Parathyroid adenoma (tissue), 2 donors: Measurements from ENCODE around the gene DRGX.

Experiments
- H2AFZ ChIP-seq: fragments of 300-600 bp; sonication (generic); one replicate; pipeline ENCODE4 v1.7.0; 2017; ENCODE audit warnings: antibody characterized with exemption, mild to moderate bottlenecking
- H3K27ac ChIP-seq: fragments of 300-600 bp; sonication (generic); one replicate; pipeline ENCODE4 v1.7.0; 2017
- H3K27me3 ChIP-seq: fragments of 300-600 bp; sonication (generic); one replicate; pipeline ENCODE4 v1.7.0; 2017; ENCODE audit warnings: low read length; ENCODE audit not compliant: control insufficient read depth, insufficient read depth
- H3K36me3 ChIP-seq: fragments of 300-600 bp; sonication (generic); one replicate; pipeline ENCODE4 v1.7.0; 2017; ENCODE audit warnings: low read length; ENCODE audit not compliant: control insufficient read depth, insufficient read depth
- H3K4me1 ChIP-seq: fragments of 300-600 bp; sonication (generic); one replicate; pipeline ENCODE4 v1.7.0; 2017; ENCODE audit warnings: control low read depth
- H3K4me2 ChIP-seq: fragments of 300-600 bp; sonication (generic); one replicate; pipeline ENCODE4 v1.7.0; 2017; ENCODE audit warnings: low read length
- H3K4me3 ChIP-seq: fragments of 300-600 bp; sonication (generic); one replicate; pipeline ENCODE4 v1.7.0; 2017; ENCODE audit warnings: low read depth, low read length
- H3K79me2 ChIP-seq: fragments of 300-600 bp; sonication (generic); one replicate; pipeline ENCODE4 v1.7.0; 2017; ENCODE audit warnings: control low read depth
- H3K9ac ChIP-seq: fragments of 300-600 bp; sonication (generic); one replicate; pipeline ENCODE4 v1.7.0; 2017; ENCODE audit warnings: mild to moderate bottlenecking
- H3K9me3 ChIP-seq: fragments of 300-600 bp; sonication (generic); one replicate; pipeline ENCODE4 v1.7.0; 2017; ENCODE audit warnings: low read length; ENCODE audit not compliant: control insufficient read depth
- TF ChIP-seq, protein P1 (sequence below): fragments of 300-600 bp; sonication (generic); IDR thresholded peaks from one replicate; pipeline ENCODE4 v1.7.0; 2017; ENCODE audit warnings: antibody characterized with exemption, mild to moderate bottlenecking
- donor health status: primary hyperparathyroidism.

The DRGX gene

GRCh38 chr10:49353026-49353894 lies 42.6 kb downstream of the DRGX start:
- Histone ChIP-seq H3K79me2 (no peaks in the 10 kb centered on the region), H3K27me3 (no peaks in the 10 kb centered on the region), H3K4me3 (no peak overlapping the region), H3K4me1 (no peaks in the 10 kb centered on the region), H3K27ac (no peak overlapping the region), H3K4me2 (no peak overlapping the region), H3K36me3 (no peaks in the 10 kb centered on the region), H3K9ac (no peak overlapping the region), H2AFZ (no peak overlapping the region), H3K9me3 (no peaks in the 10 kb centered on the region)
- TF ChIP-seq, protein P1, sequence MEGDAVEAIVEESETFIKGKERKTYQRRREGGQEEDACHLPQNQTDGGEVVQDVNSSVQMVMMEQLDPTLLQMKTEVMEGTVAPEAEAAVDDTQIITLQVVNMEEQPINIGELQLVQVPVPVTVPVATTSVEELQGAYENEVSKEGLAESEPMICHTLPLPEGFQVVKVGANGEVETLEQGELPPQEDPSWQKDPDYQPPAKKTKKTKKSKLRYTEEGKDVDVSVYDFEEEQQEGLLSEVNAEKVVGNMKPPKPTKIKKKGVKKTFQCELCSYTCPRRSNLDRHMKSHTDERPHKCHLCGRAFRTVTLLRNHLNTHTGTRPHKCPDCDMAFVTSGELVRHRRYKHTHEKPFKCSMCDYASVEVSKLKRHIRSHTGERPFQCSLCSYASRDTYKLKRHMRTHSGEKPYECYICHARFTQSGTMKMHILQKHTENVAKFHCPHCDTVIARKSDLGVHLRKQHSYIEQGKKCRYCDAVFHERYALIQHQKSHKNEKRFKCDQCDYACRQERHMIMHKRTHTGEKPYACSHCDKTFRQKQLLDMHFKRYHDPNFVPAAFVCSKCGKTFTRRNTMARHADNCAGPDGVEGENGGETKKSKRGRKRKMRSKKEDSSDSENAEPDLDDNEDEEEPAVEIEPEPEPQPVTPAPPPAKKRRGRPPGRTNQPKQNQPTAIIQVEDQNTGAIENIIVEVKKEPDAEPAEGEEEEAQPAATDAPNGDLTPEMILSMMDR = no peak

GRCh38 chr10:49352323-49352722 lies 43.6 kb downstream of the DRGX start:
- Histone ChIP-seq H3K4me3 (no peak overlapping the region), H3K9ac (no peak overlapping the region), H2AFZ (no peak overlapping the region), H3K27me3 (no peaks in the 10 kb centered on the region), H3K79me2 (no peaks in the 10 kb centered on the region), H3K4me2 (no peak overlapping the region), H3K27ac (no peak overlapping the region), H3K4me1 (no peaks in the 10 kb centered on the region), H3K9me3 (no peaks in the 10 kb centered on the region), H3K36me3 (no peaks in the 10 kb centered on the region)
- TF ChIP-seq, protein P1 = no peak

DNA sequence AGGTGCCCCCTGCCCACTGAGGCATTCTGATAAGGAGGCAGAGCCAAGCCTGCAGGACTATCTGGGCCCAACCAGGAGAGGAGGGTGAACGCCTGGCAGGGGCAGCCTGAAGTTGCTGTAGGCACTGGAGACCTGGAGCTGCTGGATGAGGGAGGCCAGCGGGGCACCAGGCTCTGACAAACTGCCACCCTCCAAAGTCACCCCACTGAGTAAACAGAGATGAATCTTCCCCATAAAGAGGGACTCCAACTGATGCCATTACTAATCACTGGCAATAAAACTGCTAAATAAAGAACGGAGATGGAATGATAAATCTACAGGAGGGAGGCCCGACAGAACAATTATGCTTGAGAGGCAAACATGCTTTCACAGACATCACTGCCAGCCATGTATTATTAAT lies 44.2 kb downstream of the DRGX start:
- Histone ChIP-seq H3K9ac (no peak overlapping the region), H3K27me3 (no peaks in the 10 kb centered on the region), H3K4me2 (no peak overlapping the region), H3K9me3 (no peaks in the 10 kb centered on the region), H3K79me2 (no peaks in the 10 kb centered on the region), H2AFZ (no peak overlapping the region), H3K36me3 (no peaks in the 10 kb centered on the region), H3K27ac (no peak overlapping the region), H3K4me1 (no peaks in the 10 kb centered on the region), H3K4me3 (no peak overlapping the region)
- TF ChIP-seq, protein P1 = no peak

- Histone ChIP-seq H3K27me3 (no peaks in the 10 kb centered on the region), H3K4me1 (no peaks in the 10 kb centered on the region), H3K27ac (no peak overlapping the region), H3K79me2 (no peaks in the 10 kb centered on the region), H3K4me2 (no peak overlapping the region), H3K9ac (no peak overlapping the region), H3K9me3 (no peaks in the 10 kb centered on the region), H3K4me3 (no peak overlapping the region), H3K36me3 (no peaks in the 10 kb centered on the region), H2AFZ (no peak overlapping the region)
- TF ChIP-seq, protein P1 = no peak
These were observed 44.9 kb downstream of the DRGX start for GRCh38 chr10:49350846-49351532.
